ACC112 (cell line): ENCODE measurements around the gene PPP1CC.

Source experiments
- H2AFZ ChIP-seq: fragments of 200-600 bp; sonication (generic); one replicate; pipeline ENCODE4 v1.6.0; 2017; ENCODE audit warnings: antibody characterized with exemption, low read length; ENCODE audit not compliant: unreplicated experiment
- H3K27ac ChIP-seq: fragments of 200-600 bp; sonication (generic); 2 replicates; pipeline ENCODE4 v1.5.1; 2014; ENCODE audit warnings: low read depth, mild to moderate bottlenecking, antibody characterized with exemption, low read length, moderate library complexity
- H3K27me3 ChIP-seq: fragments of 200-600 bp; sonication (generic); 2 replicates; pipeline ENCODE4 v1.6.1; 2014; ENCODE audit warnings: mild to moderate bottlenecking, antibody characterized with exemption, low read length, moderate library complexity, mixed read lengths; ENCODE audit not compliant: insufficient read depth
- H3K36me3 ChIP-seq: fragments of 200-600 bp; sonication (generic); 2 replicates; pipeline ENCODE4 v1.6.1; 2016; ENCODE audit warnings: mild to moderate bottlenecking, antibody characterized with exemption, low read length, moderate library complexity, mixed read lengths; ENCODE audit not compliant: insufficient read depth
- H3K4me1 ChIP-seq: fragments of 200-600 bp; sonication (generic); one replicate; pipeline ENCODE4 v1.6.1; 2016; ENCODE audit warnings: low read length, mixed read lengths; ENCODE audit not compliant: insufficient read depth, unreplicated experiment, control insufficient read depth
- H3K4me3 ChIP-seq: fragments of 200-600 bp; sonication (generic); 2 replicates; pipeline ENCODE4 v1.5.1; 2014; ENCODE audit warnings: mild to moderate bottlenecking, low read depth, low read length
- H3K79me2 ChIP-seq: fragments of 200-600 bp; sonication (generic); one replicate; pipeline ENCODE4 v1.6.0; 2016; ENCODE audit warnings: low read length; ENCODE audit not compliant: control insufficient read depth, unreplicated experiment, insufficient read depth

PPP1CC gene

GRCh38 chr12:110756611-110757010 is 13.9 kb upstream of the PPP1CC start:
- H2AFZ ChIP-seq, result no peak overlapping the region
- no peaks in the 10 kb centered on the region for H3K36me3 ChIP-seq
- H3K4me3 ChIP-seq, result no peak overlapping the region
- H3K27ac ChIP-seq, result no peak overlapping the region
- no peaks in the 10 kb centered on the region for H3K27me3 ChIP-seq
- no peaks in the 10 kb centered on the region for H3K4me1 ChIP-seq
- H3K79me2 ChIP-seq, result no peaks in the 10 kb centered on the region

GRCh38 chr12:110754101-110754793 is 11.6 kb upstream of the PPP1CC start:
- no peaks in the 10 kb centered on the region for H3K36me3 ChIP-seq
- no peaks in the 10 kb centered on the region for H3K4me1 ChIP-seq
- no peaks in the 10 kb centered on the region for H3K79me2 ChIP-seq
- no peak overlapping the region for H3K4me3 ChIP-seq
- H3K27me3 ChIP-seq, result no peaks in the 10 kb centered on the region
- no peak overlapping the region for H3K27ac ChIP-seq
- H2AFZ ChIP-seq, result no peak overlapping the region

- H3K79me2 ChIP-seq, result no peaks in the 10 kb centered on the region
- H3K4me1 ChIP-seq, result no peaks in the 10 kb centered on the region
- H3K36me3 ChIP-seq, result no peaks in the 10 kb centered on the region
- no peak overlapping the region for H3K27ac ChIP-seq
- H3K4me3 ChIP-seq, result no peak overlapping the region
- no peaks in the 10 kb centered on the region for H3K27me3 ChIP-seq
- H2AFZ ChIP-seq, result peak overlapping the region; percentile 11
These were observed 8.2 kb upstream of the PPP1CC start for GRCh38 chr12:110750784-110751461.

GRCh38 chr12:110746550-110746949 is 3.9 kb upstream of the PPP1CC start:
- peaks cover 23% of the 10 kb centered on the region for H3K4me1 ChIP-seq
- no peaks in the 10 kb centered on the region for H3K36me3 ChIP-seq
- no peaks in the 10 kb centered on the region for H3K27me3 ChIP-seq
- H2AFZ ChIP-seq, result no peak overlapping the region
- H3K79me2 ChIP-seq, result peaks cover 12% of the 10 kb centered on the region
- H3K4me3 ChIP-seq, result no peak overlapping the region
- H3K27ac ChIP-seq, result no peak overlapping the region

GRCh38 chr12:110745542-110746284 is 3.0 kb upstream of the PPP1CC start:
- Histone ChIP-seq H3K27ac (no peak overlapping the region), H3K4me3 (no peak overlapping the region), H3K27me3 (no peaks in the 10 kb centered on the region), H3K4me1 (peaks cover 23% of the 10 kb centered on the region), H3K36me3 (no peaks in the 10 kb centered on the region), H3K79me2 (peaks cover 20% of the 10 kb centered on the region), H2AFZ (peak overlapping the region; percentile 48)

- peaks cover 30% of the 10 kb centered on the region for H3K4me1 ChIP-seq
- H3K79me2 ChIP-seq, result peaks cover 30% of the 10 kb centered on the region
- no peaks in the 10 kb centered on the region for H3K36me3 ChIP-seq
- H3K27me3 ChIP-seq, result no peaks in the 10 kb centered on the region
- no peak overlapping the region for H3K4me3 ChIP-seq
- peak overlapping the region; percentile 48 for H2AFZ ChIP-seq
- H3K27ac ChIP-seq, result peak overlapping the region; percentile 2; the same call in 1 of the 2 replicates
These were observed 2.0 kb upstream of the PPP1CC start for GRCh38 chr12:110744601-110745264.

- no peaks in the 10 kb centered on the region for H3K36me3 ChIP-seq
- H3K4me3 ChIP-seq, result peak overlapping the region; percentile 88
- peaks cover 35% of the 10 kb centered on the region for H3K79me2 ChIP-seq
- H2AFZ ChIP-seq, result no peak overlapping the region
- peaks cover 36% of the 10 kb centered on the region for H3K4me1 ChIP-seq
- no peaks in the 10 kb centered on the region for H3K27me3 ChIP-seq
- no peak overlapping the region; the same call in 1 of the 2 replicates for H3K27ac ChIP-seq
These were observed 1.5 kb upstream of the PPP1CC start for GRCh38 chr12:110744151-110744571.

GRCh38 chr12:110743571-110744093 is 941 bp upstream of the PPP1CC start:
- Histone ChIP-seq H3K27me3 (no peaks in the 10 kb centered on the region), H3K79me2 (peaks cover 41% of the 10 kb centered on the region), H3K4me3 (peak overlapping the region; percentile 88), H3K36me3 (no peaks in the 10 kb centered on the region), H2AFZ (peak overlapping the region; percentile 100), H3K4me1 (peaks cover 36% of the 10 kb centered on the region), H3K27ac (no peak overlapping the region)

- peak overlapping the region; percentile 51; the same call in 1 of the 2 replicates for H3K27ac ChIP-seq
- peaks cover 55% of the 10 kb centered on the region for H3K79me2 ChIP-seq
- H3K27me3 ChIP-seq, result no peaks in the 10 kb centered on the region
- no peaks in the 10 kb centered on the region for H3K36me3 ChIP-seq
- peaks cover 46% of the 10 kb centered on the region for H3K4me1 ChIP-seq
- H3K4me3 ChIP-seq, result peak overlapping the region; percentile 88
- H2AFZ ChIP-seq, result peak overlapping the region; percentile 79
These were observed 484 bp downstream of the PPP1CC start for GRCh38 chr12:110742096-110742717.
